ENCODE data around the gene IL17RC.
"Not testable (repeated sequence)": the region's sequence is repeated elsewhere in the genome, so short reads cannot be mapped to it uniquely, and the experiment has no call there.

The IL17RC gene

GRCh38 chr3:9916734-9917680 lies at the start of gene IL17RC:
IL17RC (plus strand) TSS chr3:9917098; CDS start chr3:9917316, 218 bp downstream.
- peak; percentile 80 for DNase-seq (ENCODE audit: low spot score)

GRCh38 chr3:9867106-9867505 lies 49.8 kb upstream of the IL17RC start:
- DNase-seq (ENCODE audit: low spot score): no peak

GRCh38 chr3:9869955-9870354 lies 46.9 kb upstream of the IL17RC start:
- DNase-seq (ENCODE audit: low spot score): no peak

GRCh38 chr3:9870978-9871377 lies 45.9 kb upstream of the IL17RC start:
- no peak for DNase-seq (ENCODE audit: low spot score)

- not testable (repeated sequence) for DNase-seq (ENCODE audit: low spot score)
These were observed 44.8 kb upstream of the IL17RC start for GRCh38 chr3:9872067-9872466.

- no peak for DNase-seq (ENCODE audit: low spot score)
These were observed 41.5 kb upstream of the IL17RC start for GRCh38 chr3:9875448-9875847.

GRCh38 chr3:9876255-9876654 lies 40.6 kb upstream of the IL17RC start:
- DNase-seq (ENCODE audit: low spot score): not testable (repeated sequence)

- no peak for DNase-seq (ENCODE audit: low spot score)
These were observed 39.9 kb upstream of the IL17RC start for GRCh38 chr3:9876991-9877390.

- no peak for DNase-seq (ENCODE audit: low spot score)
These were observed 38.2 kb upstream of the IL17RC start for GRCh38 chr3:9878700-9879099.

- no peak for DNase-seq (ENCODE audit: low spot score)
These were observed 36.9 kb upstream of the IL17RC start, which contains the start of gene CIDEC for GRCh38 chr3:9879830-9880549. CIDEC (minus strand) TSS chr3:9880253; CDS start chr3:9878486, 1,767 bp downstream.

- no peak for DNase-seq (ENCODE audit: low spot score)
These were observed 35.5 kb upstream of the IL17RC start for GRCh38 chr3:9881441-9881840.

GRCh38 chr3:9883706-9884554 lies 33.0 kb upstream of the IL17RC start:
- no peak for DNase-seq (ENCODE audit: low spot score)

GRCh38 chr3:9884555-9885165 lies 32.2 kb upstream of the IL17RC start:
- no peak for DNase-seq (ENCODE audit: low spot score)

- no peak for DNase-seq (ENCODE audit: low spot score)
These were observed 30.6 kb upstream of the IL17RC start for GRCh38 chr3:9886328-9886727.

- DNase-seq (ENCODE audit: low spot score): no peak
These were observed 29.4 kb upstream of the IL17RC start for GRCh38 chr3:9887480-9887879.

GRCh38 chr3:9888540-9888939 lies 28.4 kb upstream of the IL17RC start:
- DNase-seq (ENCODE audit: low spot score): no peak

GRCh38 chr3:9889405-9889804 lies 27.5 kb upstream of the IL17RC start:
- no peak for DNase-seq (ENCODE audit: low spot score)

GRCh38 chr3:9890249-9891071 lies 26.4 kb upstream of the IL17RC start, which contains the start of gene JAGN1:
JAGN1 (plus strand) TSS chr3:9890610; CDS start chr3:9890723, 113 bp downstream.
- peak; percentile 95 for DNase-seq (ENCODE audit: low spot score)

- no peak for DNase-seq (ENCODE audit: low spot score)
These were observed 25.8 kb upstream of the IL17RC start for GRCh38 chr3:9891072-9891622.

- no peak for DNase-seq (ENCODE audit: low spot score)
These were observed 23.2 kb upstream of the IL17RC start for GRCh38 chr3:9893739-9894138.

Measured in ecto neural progenitor cell (in vitro differentiated cells).